AG08396 (cell line): ENCODE data around the gene LHFPL6.
"Not testable (repeated sequence)": the region's sequence is repeated elsewhere in the genome, so short reads cannot be mapped to it uniquely, and the experiment has no call there.

Experiments used
- DNase-seq: peaks from one replicate; pipeline ENCODE4 v3.0.0; 2012; ENCODE audit warnings: low spot score, mixed read lengths

The LHFPL6 gene

GRCh38 chr13:39347926-39348901 lies 254.8 kb downstream of the LHFPL6 start:
- no peak for DNase-seq

GRCh38 chr13:39345982-39346381 lies 257.0 kb downstream of the LHFPL6 start:
- no peak for DNase-seq

- DNase-seq = no peak
These were observed 261.7 kb downstream of the LHFPL6 start for GRCh38 chr13:39341251-39341650.

GRCh38 chr13:39338114-39338513 lies 264.9 kb downstream of the LHFPL6 start:
- DNase-seq = not testable (repeated sequence)

- DNase-seq = no peak
These were observed 266.1 kb downstream of the LHFPL6 start for GRCh38 chr13:39336937-39337336.

- no peak for DNase-seq
These were observed 266.8 kb downstream of the LHFPL6 start for GRCh38 chr13:39336207-39336606.

- DNase-seq = no peak
These were observed 267.3 kb downstream of the LHFPL6 start for GRCh38 chr13:39335721-39336120.

GRCh38 chr13:39330504-39330903 lies 272.5 kb downstream of the LHFPL6 start:
- no peak for DNase-seq

- DNase-seq = no peak
These were observed 273.8 kb downstream of the LHFPL6 start for GRCh38 chr13:39329182-39329639.

GRCh38 chr13:39327172-39327479 lies 275.9 kb downstream of the LHFPL6 start:
- no peak for DNase-seq

- no peak for DNase-seq
These were observed 276.4 kb downstream of the LHFPL6 start for GRCh38 chr13:39326469-39327171.

- DNase-seq = no peak
These were observed 278.1 kb downstream of the LHFPL6 start for GRCh38 chr13:39324806-39325311.

GRCh38 chr13:39322836-39323585 lies 280.0 kb downstream of the LHFPL6 start:
- DNase-seq = no peak

- DNase-seq = peak; percentile 21
These were observed 281.4 kb downstream of the LHFPL6 start for GRCh38 chr13:39321574-39321973.

- DNase-seq = no peak
These were observed 284.8 kb downstream of the LHFPL6 start for GRCh38 chr13:39318161-39318560.

- DNase-seq = peak; percentile 47
These were observed 285.7 kb downstream of the LHFPL6 start for GRCh38 chr13:39317291-39317690.

GRCh38 chr13:39315796-39316195 lies 287.2 kb downstream of the LHFPL6 start:
- no peak for DNase-seq

- no peak for DNase-seq
These were observed 289.3 kb downstream of the LHFPL6 start for GRCh38 chr13:39313721-39314120.

GRCh38 chr13:39312596-39312995 lies 290.4 kb downstream of the LHFPL6 start:
- DNase-seq = no peak

- DNase-seq = peak; percentile 12
These were observed 291.4 kb downstream of the LHFPL6 start for GRCh38 chr13:39311619-39312018.

- no peak for DNase-seq
These were observed 292.0 kb downstream of the LHFPL6 start for GRCh38 chr13:39310961-39311360.
